Gastrocnemius medialis (tissue), 4 donors: ENCODE data around the gene EIF4A2.

Source experiments
- POLR2A ChIP-seq, 2 donors: fragments of 450-650 bp; IDR thresholded peaks; one replicate each; pipeline ENCODE4 v1.6.1; 2017; ENCODE audit warnings: antibody characterized with exemption in 2 of 2, mild to moderate bottlenecking in 2 of 2, moderate library complexity in 2 of 2
- TF ChIP-seq, protein P1 (sequence below), 5 experiments: fragments of 450-650 bp in 3 of 5; fragments of 200-600 bp in 2 of 5; sonication (generic) in 2 of 5; IDR thresholded peaks in 4 of 5; conservative IDR thresholded peaks in 1 of 5; 1 replicate in 4 of 5; 2 replicates in 1 of 5; pipeline ENCODE4 v1.5.1; 2016 to 2019; ENCODE audit warnings: antibody characterized with exemption in 5 of 5, mild to moderate bottlenecking in 3 of 5, moderate library complexity in 3 of 5

DNA sequence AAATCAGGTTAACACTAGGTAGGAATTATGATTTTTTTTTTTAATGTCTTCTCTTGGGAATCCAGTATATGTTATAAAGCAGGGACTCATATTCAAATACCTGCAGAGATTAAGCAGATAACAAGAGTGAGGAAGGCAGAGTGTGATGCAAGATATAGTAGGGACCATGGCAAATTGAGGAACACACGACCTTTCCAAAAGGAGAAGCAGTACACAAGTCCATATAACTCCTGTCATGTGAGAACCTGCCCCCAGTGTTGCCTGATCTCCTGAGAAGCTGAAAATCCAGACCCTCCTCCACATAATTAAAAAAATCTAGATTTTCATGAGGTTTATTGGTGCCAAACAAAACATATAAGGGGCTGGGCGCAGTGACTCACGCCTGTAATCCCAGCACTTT, 19.3 kb downstream of the EIF4A2 start:
- TF ChIP-seq, protein P1, sequence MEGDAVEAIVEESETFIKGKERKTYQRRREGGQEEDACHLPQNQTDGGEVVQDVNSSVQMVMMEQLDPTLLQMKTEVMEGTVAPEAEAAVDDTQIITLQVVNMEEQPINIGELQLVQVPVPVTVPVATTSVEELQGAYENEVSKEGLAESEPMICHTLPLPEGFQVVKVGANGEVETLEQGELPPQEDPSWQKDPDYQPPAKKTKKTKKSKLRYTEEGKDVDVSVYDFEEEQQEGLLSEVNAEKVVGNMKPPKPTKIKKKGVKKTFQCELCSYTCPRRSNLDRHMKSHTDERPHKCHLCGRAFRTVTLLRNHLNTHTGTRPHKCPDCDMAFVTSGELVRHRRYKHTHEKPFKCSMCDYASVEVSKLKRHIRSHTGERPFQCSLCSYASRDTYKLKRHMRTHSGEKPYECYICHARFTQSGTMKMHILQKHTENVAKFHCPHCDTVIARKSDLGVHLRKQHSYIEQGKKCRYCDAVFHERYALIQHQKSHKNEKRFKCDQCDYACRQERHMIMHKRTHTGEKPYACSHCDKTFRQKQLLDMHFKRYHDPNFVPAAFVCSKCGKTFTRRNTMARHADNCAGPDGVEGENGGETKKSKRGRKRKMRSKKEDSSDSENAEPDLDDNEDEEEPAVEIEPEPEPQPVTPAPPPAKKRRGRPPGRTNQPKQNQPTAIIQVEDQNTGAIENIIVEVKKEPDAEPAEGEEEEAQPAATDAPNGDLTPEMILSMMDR (IDR thresholded peaks at IDR 0.05 in 4 of 5, conservative IDR thresholded peaks at IDR 0.05 in 1 of 5): no peak
- no peak for TF ChIP-seq POLR2A (IDR thresholded peaks at IDR 0.05)
